Transverse colon (tissue), 4 donors: ENCODE results near the gene CAMK2B. TPM values are rescaled to one million over a fixed set of nuclear protein-coding genes. Genes with fewer than 3 reads are reported as not detected.

Experiments used
- DNase-seq: peaks from one replicate; pipeline ENCODE4 v3.0.0-alpha.2; 2019
- H3K27ac ChIP-seq, 4 donors: fragments of 200-600 bp; sonication (generic); 2 replicates each; pipeline ENCODE4 v1.5.1; 2016 to 2018; ENCODE audit warnings: inconsistent platforms in 4 of 4
- H3K27me3 ChIP-seq: fragments of 200-600 bp; sonication (generic); 2 replicates; pipeline ENCODE4 v1.5.1; 2017; ENCODE audit warnings: inconsistent platforms
- H3K36me3 ChIP-seq, 4 donors: fragments of 200-600 bp; sonication (generic); 2 replicates each; pipeline ENCODE4 v1.5.1; 2017 to 2019; ENCODE audit warnings: inconsistent platforms in 4 of 4
- H3K4me1 ChIP-seq, 4 donors: fragments of 200-600 bp; sonication (generic); 2 replicates each; pipeline ENCODE4 v1.5.1; 2017 to 2020; ENCODE audit warnings: inconsistent platforms in 4 of 4
- H3K4me3 ChIP-seq, 4 donors: fragments of 200-600 bp; sonication (generic); 1 replicate in 1 of 4; 2 replicates in 3 of 4; pipeline versions ENCODE4 v1.5.1 to v1.6.1; 2017 to 2019; ENCODE audit warnings: inconsistent platforms in 4 of 4
- H3K9me3 ChIP-seq, 2 donors: fragments of 200-600 bp; sonication (generic); 2 replicates each; pipeline ENCODE4 v1.5.1; 2017 to 2019; ENCODE audit warnings: inconsistent platforms in 2 of 2
- CTCF ChIP-seq, 5 experiments: fragments of 200-600 bp in 3 of 5; fragments of 450-650 bp in 2 of 5; sonication (generic) in 3 of 5; IDR thresholded peaks; 1 replicate in 2 of 5; 2 replicates in 3 of 5; pipeline ENCODE4 v1.5.1; 2016 to 2017; ENCODE audit warnings: antibody characterized with exemption in 5 of 5, inconsistent platforms in 3 of 5, mild to moderate bottlenecking in 2 of 5, moderate library complexity in 1 of 5
- EP300 ChIP-seq: sonication (generic); formaldehyde crosslinking; IDR thresholded peaks from one replicate; pipeline ENCODE4 v1.6.1; 2017; ENCODE audit warnings: antibody characterized with exemption, low read depth
- POLR2A ChIP-seq: fragments of 450-650 bp; IDR thresholded peaks from one replicate; pipeline ENCODE4 v1.6.1; 2016; ENCODE audit warnings: antibody characterized with exemption, mild to moderate bottlenecking, moderate library complexity
- POLR2AphosphoS5 ChIP-seq, 3 donors: sonication (generic); formaldehyde crosslinking; IDR thresholded peaks; one replicate each; pipeline ENCODE4 v1.6.1; 2016; ENCODE audit warnings: antibody characterized with exemption in 3 of 3
- WGBS, 2 donors: methylation state at CpG; one replicate each; pipeline ENCODE4 v1.1.5; 2018; ENCODE audit warnings: low coverage in 1 of 2; 5-methylcytosine and 5-hydroxymethylcytosine counted together
- in situ Hi-C, 4 donors: fragments of 200-750 bp; cut with MboI; loops; one replicate each; pipeline versions ENCODE4 v1.15.0 to v1.15.1; 2017; ENCODE audit warnings: low sequenced_read_pairs in 3 of 4, low pct_ligation_motif_present in 1 of 4, low pct_unique_long_range_greater_than_20kb in 1 of 4
- intact Hi-C: fragments of 100-400 bp; cut with DNase I; formaldehyde crosslinking; loops from one replicate; pipeline ENCODE4 v1.15.1; 2023; ENCODE audit warnings: low total_unique reads
- total RNA-seq, 4 donors: library from RNA; depleted of rRNA; stranded (reverse); fragments of >200 nt; gene quantifications; one replicate each; pipeline ENCODE4 v1.1.0, GENCODE V29; 2016

The CAMK2B gene
- total RNA-seq, 4 donors from 2014 or later = 0.16 to 2.8 (median 0.27) TPM; not detected in 1

- no peak for DNase-seq
- Histone ChIP-seq H3K9me3 (peaks cover 0 to 3% of the 10 kb centered on the region in 2 donors), H3K4me1 (peaks cover 0 to 9% (median 7%) of the 10 kb centered on the region in 4 donors), H3K27me3 (peaks cover 17% of the 10 kb centered on the region), H3K36me3 (no peaks in the 10 kb centered on the region), H3K27ac (no peak overlapping the region), H3K4me3 (no peak overlapping the region)
- WGBS, 2 donors = 82% methylated on average over 16 of the region's 16 CpGs; no CpG with 5 or more reads in 1 of the 2 donors
- no peak for TF ChIP-seq POLR2A
- no peak for TF ChIP-seq CTCF (IDR thresholded peaks at IDR 0.05)
- TF ChIP-seq EP300 = no peak
- no peak for TF ChIP-seq POLR2AphosphoS5 (IDR thresholded peaks at IDR 0.05)
- in situ Hi-C loops (no loop called here), intact Hi-C loops (no loop called here)
These were observed 13.6 kb downstream of the CAMK2B start for GRCh38 chr7:44311561-44312495.

GRCh38 chr7:44310221-44310848, 15.1 kb downstream of the CAMK2B start:
- H3K9me3 ChIP-seq = no peaks in the 10 kb centered on the region
- in situ Hi-C loops (no loop called here), intact Hi-C loops (no loop called here)
- peaks cover 17% of the 10 kb centered on the region for H3K27me3 ChIP-seq
- H3K4me1 ChIP-seq = peaks cover 0 to 9% (median 7%) of the 10 kb centered on the region in 4 donors
- WGBS, 2 donors = 73 to 78% methylated on average over 4 to 10 of the region's 10 CpGs
- peak overlapping the region in 2 of 4 donors; percentile 15 to 47 for H3K4me3 ChIP-seq
- DNase-seq = no peak
- H3K27ac ChIP-seq = no peak overlapping the region
- TF ChIP-seq EP300 = no peak
- no peak for TF ChIP-seq CTCF (IDR thresholded peaks at IDR 0.05)
- TF ChIP-seq POLR2A = no peak
- TF ChIP-seq POLR2AphosphoS5 (IDR thresholded peaks at IDR 0.05) = no peak
- no peaks in the 10 kb centered on the region for H3K36me3 ChIP-seq

GRCh38 chr7:44309271-44310091, 15.9 kb downstream of the CAMK2B start:
- 26 to 80% methylated on average over 2 to 53 of the region's 73 CpGs for WGBS, 2 donors
- in situ Hi-C loops = no loop called here
- TF ChIP-seq POLR2A = no peak
- no peak for TF ChIP-seq EP300
- TF ChIP-seq CTCF (IDR thresholded peaks at IDR 0.05) = no peak
- no peak for TF ChIP-seq POLR2AphosphoS5 (IDR thresholded peaks at IDR 0.05)
- intact Hi-C loops = no loop called here
- H3K4me3 ChIP-seq = peak overlapping the region in 3 of 4 donors; percentile 15 to 47 (median 33)
- H3K27me3 ChIP-seq = peaks cover 17% of the 10 kb centered on the region
- no peaks in the 10 kb centered on the region for H3K9me3 ChIP-seq
- H3K36me3 ChIP-seq = no peaks in the 10 kb centered on the region
- DNase-seq = peak; percentile 46
- H3K27ac ChIP-seq = no peak overlapping the region
- peaks cover 0 to 9% (median 7%) of the 10 kb centered on the region in 4 donors for H3K4me1 ChIP-seq
